Measurements from ENCODE around the gene RNASEH2A.

DNA sequence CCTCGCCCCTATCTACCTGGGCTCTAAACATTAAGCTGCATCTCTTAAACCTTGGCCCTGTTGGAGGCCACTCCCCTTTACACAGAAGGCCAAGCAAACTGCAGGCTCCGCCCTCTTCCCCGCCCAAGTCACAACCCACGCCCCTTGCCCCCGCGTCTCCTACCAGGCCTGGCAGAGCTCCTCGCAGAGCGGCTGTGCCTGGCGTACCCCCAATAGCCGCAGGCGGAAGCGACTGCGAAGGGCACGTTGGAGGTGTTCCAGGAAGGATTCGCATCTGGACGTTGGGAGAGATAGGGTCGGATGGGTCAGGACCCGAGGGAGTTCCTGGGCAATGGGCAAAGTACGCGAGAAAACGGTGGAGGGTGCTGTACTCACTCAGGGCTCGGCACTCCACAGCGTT, 22.1 kb downstream of the RNASEH2A start:
- TF ChIP-seq, protein P1, sequence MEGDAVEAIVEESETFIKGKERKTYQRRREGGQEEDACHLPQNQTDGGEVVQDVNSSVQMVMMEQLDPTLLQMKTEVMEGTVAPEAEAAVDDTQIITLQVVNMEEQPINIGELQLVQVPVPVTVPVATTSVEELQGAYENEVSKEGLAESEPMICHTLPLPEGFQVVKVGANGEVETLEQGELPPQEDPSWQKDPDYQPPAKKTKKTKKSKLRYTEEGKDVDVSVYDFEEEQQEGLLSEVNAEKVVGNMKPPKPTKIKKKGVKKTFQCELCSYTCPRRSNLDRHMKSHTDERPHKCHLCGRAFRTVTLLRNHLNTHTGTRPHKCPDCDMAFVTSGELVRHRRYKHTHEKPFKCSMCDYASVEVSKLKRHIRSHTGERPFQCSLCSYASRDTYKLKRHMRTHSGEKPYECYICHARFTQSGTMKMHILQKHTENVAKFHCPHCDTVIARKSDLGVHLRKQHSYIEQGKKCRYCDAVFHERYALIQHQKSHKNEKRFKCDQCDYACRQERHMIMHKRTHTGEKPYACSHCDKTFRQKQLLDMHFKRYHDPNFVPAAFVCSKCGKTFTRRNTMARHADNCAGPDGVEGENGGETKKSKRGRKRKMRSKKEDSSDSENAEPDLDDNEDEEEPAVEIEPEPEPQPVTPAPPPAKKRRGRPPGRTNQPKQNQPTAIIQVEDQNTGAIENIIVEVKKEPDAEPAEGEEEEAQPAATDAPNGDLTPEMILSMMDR (conservative IDR thresholded peaks at IDR 0.05; ENCODE audit: low read depth, low read length): no peak
- TF ChIP-seq EZH2 (IDR thresholded peaks at IDR 0.05; ENCODE audit: low read length, unreplicated experiment): no peak
- TF ChIP-seq EZH2phosphoT487 (IDR thresholded peaks at IDR 0.05; ENCODE audit: borderline replicate concordance, low read length): no peak
